ENCODE data around the gene DNAH14.

Gene DNAH14

DNA sequence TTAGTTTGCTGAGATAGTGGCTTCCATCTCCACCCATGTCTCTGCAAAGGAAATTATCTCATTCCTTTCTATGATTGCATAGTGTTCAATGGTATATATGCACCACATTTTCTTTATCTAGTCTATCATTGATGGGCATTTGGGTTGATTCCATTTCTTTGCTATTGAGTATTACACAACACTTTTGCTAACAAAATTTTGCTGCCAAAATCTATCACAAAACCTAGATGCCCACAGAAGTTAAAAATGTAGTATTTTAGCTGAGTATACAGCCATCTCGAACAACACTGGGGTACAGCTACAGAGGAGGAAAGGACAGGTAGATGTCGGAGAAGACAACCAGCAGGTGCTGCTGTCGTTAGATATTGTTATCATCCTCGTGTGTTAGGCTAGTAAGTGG is 430.6 kb downstream of the DNAH14 start:
- DNase-seq (ENCODE audit: low spot score): no peak
- TF ChIP-seq, protein P1, sequence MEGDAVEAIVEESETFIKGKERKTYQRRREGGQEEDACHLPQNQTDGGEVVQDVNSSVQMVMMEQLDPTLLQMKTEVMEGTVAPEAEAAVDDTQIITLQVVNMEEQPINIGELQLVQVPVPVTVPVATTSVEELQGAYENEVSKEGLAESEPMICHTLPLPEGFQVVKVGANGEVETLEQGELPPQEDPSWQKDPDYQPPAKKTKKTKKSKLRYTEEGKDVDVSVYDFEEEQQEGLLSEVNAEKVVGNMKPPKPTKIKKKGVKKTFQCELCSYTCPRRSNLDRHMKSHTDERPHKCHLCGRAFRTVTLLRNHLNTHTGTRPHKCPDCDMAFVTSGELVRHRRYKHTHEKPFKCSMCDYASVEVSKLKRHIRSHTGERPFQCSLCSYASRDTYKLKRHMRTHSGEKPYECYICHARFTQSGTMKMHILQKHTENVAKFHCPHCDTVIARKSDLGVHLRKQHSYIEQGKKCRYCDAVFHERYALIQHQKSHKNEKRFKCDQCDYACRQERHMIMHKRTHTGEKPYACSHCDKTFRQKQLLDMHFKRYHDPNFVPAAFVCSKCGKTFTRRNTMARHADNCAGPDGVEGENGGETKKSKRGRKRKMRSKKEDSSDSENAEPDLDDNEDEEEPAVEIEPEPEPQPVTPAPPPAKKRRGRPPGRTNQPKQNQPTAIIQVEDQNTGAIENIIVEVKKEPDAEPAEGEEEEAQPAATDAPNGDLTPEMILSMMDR (IDR thresholded peaks at IDR 0.05; ENCODE audit: extremely low read depth, missing control alignments): no peak

DNA sequence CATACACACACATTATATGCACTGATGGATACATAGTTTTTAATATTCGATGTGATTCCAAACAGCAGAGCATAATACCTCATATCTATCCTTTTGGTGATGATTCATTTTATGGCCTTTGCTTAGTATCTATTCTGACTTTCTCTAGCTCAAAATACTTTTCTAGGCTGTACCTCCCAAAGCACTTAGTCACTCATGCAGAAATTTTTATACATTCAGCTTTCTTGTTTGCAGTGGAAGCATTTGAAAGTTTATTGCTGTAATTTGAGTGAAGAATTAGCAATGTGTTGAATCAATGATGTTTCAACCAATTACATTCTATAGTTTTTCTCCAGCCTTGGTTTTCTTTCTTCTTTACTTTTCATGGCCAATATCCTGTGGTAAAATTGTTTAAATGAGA is 431.7 kb downstream of the DNAH14 start:
- TF ChIP-seq, protein P1 (IDR thresholded peaks at IDR 0.05; ENCODE audit: extremely low read depth, missing control alignments): no peak
- no peak for DNase-seq (ENCODE audit: low spot score)

DNA sequence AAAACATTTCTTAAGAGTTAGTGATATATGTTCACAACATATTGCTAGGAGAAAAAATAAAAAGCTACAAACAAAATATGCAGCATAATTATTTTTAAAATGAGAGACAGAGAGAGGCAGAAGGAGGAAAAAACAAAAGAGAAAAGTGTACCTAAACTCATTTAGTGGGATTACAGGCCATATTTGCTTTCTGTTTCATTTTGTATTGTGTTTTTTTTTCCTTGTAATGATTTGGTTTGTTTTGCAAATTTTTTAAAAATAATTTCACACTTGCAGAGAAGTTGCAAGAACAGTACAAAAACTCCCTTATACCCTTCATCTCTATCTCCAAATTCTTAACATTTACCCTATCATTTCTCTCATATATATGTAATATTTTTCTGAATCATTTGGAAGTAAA is 433.3 kb downstream of the DNAH14 start:
- TF ChIP-seq, protein P1 (IDR thresholded peaks at IDR 0.05; ENCODE audit: extremely low read depth, missing control alignments): no peak
- DNase-seq (ENCODE audit: low spot score): no peak

DNA sequence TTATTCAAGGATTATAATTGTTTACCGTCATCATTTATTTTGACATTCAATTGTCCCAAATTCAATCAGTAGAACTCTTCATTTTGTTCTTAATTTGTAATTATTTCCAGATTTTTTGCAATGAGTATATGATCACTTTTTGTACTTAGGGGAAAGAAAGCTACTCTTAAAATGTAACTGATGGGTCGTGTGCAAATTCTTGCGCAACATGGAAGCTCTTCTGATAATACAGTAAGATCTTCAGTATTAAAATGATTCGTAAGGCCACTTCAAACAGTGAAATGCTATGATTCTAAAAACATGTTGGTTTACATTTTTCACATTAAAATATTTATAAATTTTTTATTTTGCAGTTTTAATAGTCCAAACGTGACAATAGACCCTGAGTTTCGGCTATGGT is 435.0 kb downstream of the DNAH14 start:
- DNase-seq (ENCODE audit: low spot score): no peak
- TF ChIP-seq, protein P1 (IDR thresholded peaks at IDR 0.05; ENCODE audit: extremely low read depth, missing control alignments): no peak

DNA sequence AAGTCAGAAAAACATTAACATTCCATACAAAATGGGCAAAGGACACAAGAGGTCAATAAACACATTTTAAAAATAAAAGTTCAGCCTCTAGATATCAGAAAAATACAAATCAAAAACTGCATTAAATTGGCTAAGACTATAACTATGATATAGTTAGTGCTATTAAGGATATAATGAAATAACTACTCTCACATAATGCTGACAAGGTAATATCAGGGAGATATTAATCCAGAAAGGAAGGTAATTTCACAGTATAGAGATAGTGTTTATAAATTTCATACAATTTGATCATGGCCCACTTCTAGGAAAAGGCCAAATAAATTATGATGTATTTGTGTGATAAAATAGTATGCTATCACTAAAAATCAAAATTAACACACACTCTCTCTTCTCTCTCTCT is 436.5 kb downstream of the DNAH14 start:
- no peak for DNase-seq (ENCODE audit: low spot score)
- TF ChIP-seq, protein P1 (IDR thresholded peaks at IDR 0.05; ENCODE audit: extremely low read depth, missing control alignments): no peak

DNA sequence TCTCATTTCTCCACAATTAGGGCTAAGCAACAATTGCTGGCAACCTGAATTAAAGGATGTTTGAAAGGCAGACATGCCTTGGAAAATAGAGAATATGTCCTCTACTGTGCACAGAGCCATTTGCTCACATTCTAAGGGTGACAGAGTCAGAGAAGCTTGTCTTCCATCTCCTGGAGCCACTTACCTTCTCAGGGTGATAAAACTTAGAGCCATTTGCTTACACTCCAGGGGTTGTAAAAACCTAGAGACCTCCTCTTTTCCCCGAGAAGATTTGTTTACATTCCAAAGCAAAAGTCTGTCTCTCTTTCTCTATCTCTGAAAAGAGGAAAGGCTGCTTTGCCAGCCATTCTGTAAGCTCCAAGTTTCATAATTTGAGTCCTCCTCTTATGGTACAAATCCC is 437.1 kb downstream of the DNAH14 start:
- no peak for DNase-seq (ENCODE audit: low spot score)
- TF ChIP-seq, protein P1 (IDR thresholded peaks at IDR 0.05; ENCODE audit: extremely low read depth, missing control alignments): no peak

DNA sequence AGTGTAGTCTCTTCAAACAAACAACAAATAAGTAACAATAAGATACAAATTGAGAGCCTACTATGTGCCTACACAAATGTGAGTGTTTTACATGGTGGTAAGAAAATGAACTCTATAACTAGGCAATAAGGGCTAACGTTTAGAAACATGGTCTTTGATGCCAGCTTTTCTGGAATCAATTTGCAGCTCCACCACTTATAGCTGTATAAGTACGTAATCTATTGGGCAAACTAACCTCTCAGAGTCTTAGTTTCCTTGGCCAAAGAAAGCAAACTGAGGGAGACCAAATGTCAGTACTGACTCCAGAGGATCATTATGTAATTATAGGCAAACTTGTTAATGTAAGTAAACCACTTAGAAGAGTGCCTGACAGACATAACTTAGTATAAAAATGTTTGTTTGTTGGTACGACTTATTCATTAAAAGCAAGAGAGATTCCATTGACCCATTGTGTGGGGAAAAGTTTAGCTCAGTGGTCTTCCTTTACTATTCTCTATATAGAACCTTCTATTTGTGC is 438.6 kb downstream of the DNAH14 start:
- TF ChIP-seq, protein P1 (IDR thresholded peaks at IDR 0.05; ENCODE audit: extremely low read depth, missing control alignments): no peak
- DNase-seq (ENCODE audit: low spot score): no peak

All from GM20000 (cell line).